ENCODE results near the gene VAV2. TPM values are rescaled to one million over a fixed set of nuclear protein-coding genes. Genes with fewer than 3 reads are reported as not detected.

VAV2 gene
- total RNA-seq, 1 experiment from 2014 or later, result 24.7 TPM

GRCh38 chr9:134010310-134011173 lies 18.4 kb upstream of the VAV2 start:
- intact Hi-C loops (cut with micrococcal nuclease; ENCODE audit: unreplicated experiment) (no loop called here), in situ Hi-C loops (cut with HindIII; ENCODE audit: low pct_unique_long_range_greater_than_20kb, low sequenced_read_pairs) (no loop called here)
- Histone ChIP-seq H3K27ac (ENCODE audit: low read length) (no peak overlapping the region), H3K27me3 (ENCODE audit: control insufficient read depth, insufficient read depth, low read length) (no peaks in the 10 kb centered on the region), H3K9me3 (ENCODE audit: control insufficient read depth, insufficient read depth, low read depth, low read length) (no peaks in the 10 kb centered on the region), H3K4me3 (ENCODE audit: low read depth in 2 of 2, low read length in 2 of 2) (no peak overlapping the region), H3K4me1 (ENCODE audit: control insufficient read depth, insufficient read depth, low read length) (no peaks in the 10 kb centered on the region), H3K36me3 (ENCODE audit: control insufficient read depth, insufficient read depth, low read length) (no peaks in the 10 kb centered on the region)
- TF ChIP-seq CTCF (IDR thresholded peaks at IDR 0.05) (no peak), SIN3A (IDR thresholded peaks at IDR 0.05; ENCODE audit: borderline replicate concordance, insufficient read depth, low read depth, low read length) (no peak), POLR2AphosphoS5 (IDR thresholded peaks at IDR 0.05; ENCODE audit: low read depth, low read length) (no peak), TCF7L2 (IDR thresholded peaks at IDR 0.05; ENCODE audit: low read depth, low read length) (no peak)
- TF ChIP-seq, protein P1, sequence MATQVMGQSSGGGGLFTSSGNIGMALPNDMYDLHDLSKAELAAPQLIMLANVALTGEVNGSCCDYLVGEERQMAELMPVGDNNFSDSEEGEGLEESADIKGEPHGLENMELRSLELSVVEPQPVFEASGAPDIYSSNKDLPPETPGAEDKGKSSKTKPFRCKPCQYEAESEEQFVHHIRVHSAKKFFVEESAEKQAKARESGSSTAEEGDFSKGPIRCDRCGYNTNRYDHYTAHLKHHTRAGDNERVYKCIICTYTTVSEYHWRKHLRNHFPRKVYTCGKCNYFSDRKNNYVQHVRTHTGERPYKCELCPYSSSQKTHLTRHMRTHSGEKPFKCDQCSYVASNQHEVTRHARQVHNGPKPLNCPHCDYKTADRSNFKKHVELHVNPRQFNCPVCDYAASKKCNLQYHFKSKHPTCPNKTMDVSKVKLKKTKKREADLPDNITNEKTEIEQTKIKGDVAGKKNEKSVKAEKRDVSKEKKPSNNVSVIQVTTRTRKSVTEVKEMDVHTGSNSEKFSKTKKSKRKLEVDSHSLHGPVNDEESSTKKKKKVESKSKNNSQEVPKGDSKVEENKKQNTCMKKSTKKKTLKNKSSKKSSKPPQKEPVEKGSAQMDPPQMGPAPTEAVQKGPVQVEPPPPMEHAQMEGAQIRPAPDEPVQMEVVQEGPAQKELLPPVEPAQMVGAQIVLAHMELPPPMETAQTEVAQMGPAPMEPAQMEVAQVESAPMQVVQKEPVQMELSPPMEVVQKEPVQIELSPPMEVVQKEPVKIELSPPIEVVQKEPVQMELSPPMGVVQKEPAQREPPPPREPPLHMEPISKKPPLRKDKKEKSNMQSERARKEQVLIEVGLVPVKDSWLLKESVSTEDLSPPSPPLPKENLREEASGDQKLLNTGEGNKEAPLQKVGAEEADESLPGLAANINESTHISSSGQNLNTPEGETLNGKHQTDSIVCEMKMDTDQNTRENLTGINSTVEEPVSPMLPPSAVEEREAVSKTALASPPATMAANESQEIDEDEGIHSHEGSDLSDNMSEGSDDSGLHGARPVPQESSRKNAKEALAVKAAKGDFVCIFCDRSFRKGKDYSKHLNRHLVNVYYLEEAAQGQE (IDR thresholded peaks at IDR 0.05; ENCODE audit: insufficient read depth in 1 of 2, low read depth in 2 of 2, low read length in 1 of 2), result no peak
- CTCF ChIA-PET, result no interaction called here
- POLR2A ChIA-PET, result no interaction called here
- no TSS peak for BruUV-seq (replicated peaks)
- no peak for DNase-seq (ENCODE audit: low read depth, low spot score)
- no peak for ATAC-seq

GRCh38 chr9:134007571-134007970 lies 15.4 kb upstream of the VAV2 start:
- Histone ChIP-seq H3K27me3 (ENCODE audit: control insufficient read depth, insufficient read depth, low read length) (no peaks in the 10 kb centered on the region), H3K27ac (ENCODE audit: low read length) (no peak overlapping the region), H3K4me1 (ENCODE audit: control insufficient read depth, insufficient read depth, low read length) (no peaks in the 10 kb centered on the region), H3K9me3 (ENCODE audit: control insufficient read depth, insufficient read depth, low read depth, low read length) (no peaks in the 10 kb centered on the region), H3K4me3 (ENCODE audit: low read depth in 2 of 2, low read length in 2 of 2) (no peak overlapping the region), H3K36me3 (ENCODE audit: control insufficient read depth, insufficient read depth, low read length) (no peaks in the 10 kb centered on the region)
- ChIA-PET POLR2A (no interaction called here), CTCF (interaction anchor here (0.6 kb wide), 1 partner anchor 127 kb away, joined by 3 read pairs; no protein-coding TSS in a partner anchor)
- in situ Hi-C loops (cut with HindIII; ENCODE audit: low pct_unique_long_range_greater_than_20kb, low sequenced_read_pairs), result no loop called here
- TF ChIP-seq CTCF (IDR thresholded peaks at IDR 0.05) (no peak), SIN3A (IDR thresholded peaks at IDR 0.05; ENCODE audit: borderline replicate concordance, insufficient read depth, low read depth, low read length) (no peak), TCF7L2 (IDR thresholded peaks at IDR 0.05; ENCODE audit: low read depth, low read length) (no peak), POLR2AphosphoS5 (IDR thresholded peaks at IDR 0.05; ENCODE audit: low read depth, low read length) (no peak)
- TF ChIP-seq, protein P1 (IDR thresholded peaks at IDR 0.05; ENCODE audit: insufficient read depth in 1 of 2, low read depth in 2 of 2, low read length in 1 of 2), result no peak
- DNase-seq (ENCODE audit: low read depth, low spot score), result no peak
- no peak for ATAC-seq
- no TSS peak for BruUV-seq (replicated peaks)
- intact Hi-C loops (cut with micrococcal nuclease; ENCODE audit: unreplicated experiment), result no loop called here
